Measurements from ENCODE around the gene COL4A2. TPM values are rescaled to one million over a fixed set of nuclear protein-coding genes. Genes with fewer than 3 reads are reported as not detected.

Gene COL4A2
- total RNA-seq, 1 experiment from 2014 or later, result 66.0 TPM

DNA sequence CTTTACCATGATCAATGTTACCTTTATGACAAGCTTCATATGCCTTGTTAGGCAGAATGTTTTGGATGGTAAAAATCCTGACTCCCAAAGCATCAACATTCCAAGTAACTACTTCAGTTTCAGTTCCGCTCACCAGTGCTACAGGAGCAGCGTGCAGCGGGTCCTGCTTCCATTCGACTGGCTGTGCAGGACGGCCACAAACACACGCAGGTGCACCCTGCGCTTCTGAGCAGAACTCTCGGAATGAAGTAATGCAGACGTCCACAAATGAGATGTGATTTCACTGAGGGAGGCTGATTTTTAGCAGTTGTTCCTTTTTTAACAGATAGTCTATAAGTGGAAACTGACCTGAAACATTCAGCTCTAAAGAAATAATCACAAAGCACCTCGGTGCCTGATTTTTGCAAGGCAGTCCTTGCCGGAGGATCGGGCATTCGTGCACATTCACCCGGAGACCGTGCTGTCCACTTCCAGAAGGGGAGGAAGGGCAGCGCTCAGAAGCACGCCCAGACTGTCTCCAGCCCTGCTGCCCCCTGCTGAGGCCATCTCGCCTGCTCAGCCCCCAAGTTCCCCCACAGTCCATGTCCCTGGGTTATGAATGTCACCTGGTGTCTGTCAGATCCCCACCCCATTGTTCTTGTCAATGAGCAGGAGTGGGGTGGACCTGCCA is 168.6 kb downstream of the COL4A2 start:
- H3K27me3 Mint-ChIP-seq (ENCODE audit: insufficient read depth, unreplicated experiment), result no peaks in the 10 kb centered on the region

GRCh38 chr13:110476220-110476617 is 169.1 kb downstream of the COL4A2 start:
- intact Hi-C loops (cut with micrococcal nuclease), result no loop called here
- Mint-ChIP-seq H3K4me3 (ENCODE audit: unreplicated experiment) (no peak overlapping the region), H3K27ac (ENCODE audit: low read depth, unreplicated experiment) (no peak overlapping the region), H3K4me1 (ENCODE audit: insufficient read depth, unreplicated experiment) (no peaks in the 10 kb centered on the region), H3K9me3 (ENCODE audit: unreplicated experiment) (no peaks in the 10 kb centered on the region), H3K36me3 (ENCODE audit: insufficient read depth, unreplicated experiment) (peaks cover 13% of the 10 kb centered on the region), H3K27me3 (ENCODE audit: insufficient read depth, unreplicated experiment) (no peaks in the 10 kb centered on the region)
- BruUV-seq (replicated peaks), result no TSS peak
- DNase-seq (ENCODE audit: unreplicated experiment), result no peak
- ChIA-PET POLR2A (no interaction called here), CTCF (interaction anchor here (0.7 kb wide), 2 partner anchors 19 to 503 kb away, joined by 3 to 4 read pairs; no protein-coding TSS in a partner anchor)
- no peak for TF ChIP-seq CTCF (IDR thresholded peaks at IDR 0.05; ENCODE audit: unreplicated experiment)

More for the DNA sequence above, 168.6 kb downstream of the COL4A2 start:
- Mint-ChIP-seq H3K4me1 (ENCODE audit: insufficient read depth, unreplicated experiment) (no peaks in the 10 kb centered on the region), H3K36me3 (ENCODE audit: insufficient read depth, unreplicated experiment) (peaks cover 13% of the 10 kb centered on the region), H3K4me3 (ENCODE audit: unreplicated experiment) (no peak overlapping the region), H3K9me3 (ENCODE audit: unreplicated experiment) (no peaks in the 10 kb centered on the region), H3K27ac (ENCODE audit: low read depth, unreplicated experiment) (no peak overlapping the region)
- TF ChIP-seq CTCF (IDR thresholded peaks at IDR 0.05; ENCODE audit: unreplicated experiment), result no peak
- ChIA-PET POLR2A (no interaction called here), CTCF (interaction anchor here (0.7 to 1.0 kb wide), 2 partner anchors 20 kb away, joined by 3 read pairs; no protein-coding TSS in a partner anchor)
- no peak for DNase-seq (ENCODE audit: unreplicated experiment)
- intact Hi-C loops (cut with micrococcal nuclease), result no loop called here
- no TSS peak for BruUV-seq (replicated peaks)

GRCh38 chr13:110477706-110478245 is 170.7 kb downstream of the COL4A2 start:
- no TSS peak for BruUV-seq (replicated peaks)
- POLR2A ChIA-PET, result interaction anchor here (0.5 kb wide), 1 partner anchor 761 kb away, joined by 3 read pairs; no protein-coding TSS in a partner anchor
- intact Hi-C loops (cut with micrococcal nuclease), result no loop called here
- H3K9me3 Mint-ChIP-seq (ENCODE audit: unreplicated experiment), result no peaks in the 10 kb centered on the region
- no peaks in the 10 kb centered on the region for H3K4me1 Mint-ChIP-seq (ENCODE audit: insufficient read depth, unreplicated experiment)
- TF ChIP-seq CTCF (IDR thresholded peaks at IDR 0.05; ENCODE audit: unreplicated experiment), result no peak
- CTCF ChIA-PET, result no interaction called here
- H3K4me3 Mint-ChIP-seq (ENCODE audit: unreplicated experiment), result no peak overlapping the region
- no peak for DNase-seq (ENCODE audit: unreplicated experiment)
- H3K27ac Mint-ChIP-seq (ENCODE audit: low read depth, unreplicated experiment), result no peak overlapping the region
- H3K27me3 Mint-ChIP-seq (ENCODE audit: insufficient read depth, unreplicated experiment), result no peaks in the 10 kb centered on the region
- peaks cover 13% of the 10 kb centered on the region for H3K36me3 Mint-ChIP-seq (ENCODE audit: insufficient read depth, unreplicated experiment)

DNA sequence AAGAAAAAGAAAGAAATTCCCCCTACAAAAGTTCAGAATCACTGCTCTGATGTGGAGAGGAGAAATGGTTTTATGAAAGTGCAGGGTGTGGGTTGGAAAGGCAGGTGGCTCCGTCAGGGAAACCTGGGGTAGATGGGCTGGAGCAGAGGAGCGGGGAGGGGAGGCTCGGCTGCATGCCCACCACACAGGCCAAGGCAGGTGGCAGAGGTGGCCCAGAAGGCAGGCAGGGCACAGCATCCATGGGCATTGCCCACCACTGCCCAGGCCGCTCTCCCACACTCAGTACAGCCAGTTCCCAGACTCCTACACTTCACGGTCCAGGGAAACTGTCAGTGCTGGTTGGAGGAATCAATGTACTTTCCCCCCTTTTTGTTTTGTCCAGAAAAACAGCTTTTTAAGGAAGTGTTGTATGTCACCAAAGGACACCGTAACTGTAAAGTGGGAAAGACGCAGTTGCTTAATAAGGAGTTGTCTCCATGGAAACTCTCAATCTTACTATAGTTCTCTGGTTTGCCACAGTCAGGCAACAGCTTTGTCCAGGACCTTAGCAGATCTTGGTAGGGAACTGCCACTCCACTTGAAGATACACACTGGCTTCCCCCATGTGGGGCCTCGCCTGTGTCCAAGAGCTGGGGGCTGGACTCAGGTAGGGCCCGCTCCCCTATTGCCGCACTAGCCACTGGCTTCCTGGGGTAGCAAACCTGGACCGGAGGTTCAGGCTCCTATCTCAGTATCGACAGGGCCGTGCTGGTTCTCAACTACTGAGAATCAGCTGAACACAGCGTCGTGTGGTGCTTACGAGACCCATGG is 171.5 kb downstream of the COL4A2 start:
- intact Hi-C loops (cut with micrococcal nuclease), result no loop called here
- ChIA-PET CTCF (no interaction called here), POLR2A (interaction anchor here (0.5 kb wide), 1 partner anchor 762 kb away, joined by 3 read pairs; no protein-coding TSS in a partner anchor)
- Mint-ChIP-seq H3K9me3 (ENCODE audit: unreplicated experiment) (no peaks in the 10 kb centered on the region), H3K4me3 (ENCODE audit: unreplicated experiment) (no peak overlapping the region), H3K36me3 (ENCODE audit: insufficient read depth, unreplicated experiment) (peaks cover 19% of the 10 kb centered on the region), H3K27ac (ENCODE audit: low read depth, unreplicated experiment) (no peak overlapping the region), H3K4me1 (ENCODE audit: insufficient read depth, unreplicated experiment) (no peaks in the 10 kb centered on the region), H3K27me3 (ENCODE audit: insufficient read depth, unreplicated experiment) (no peaks in the 10 kb centered on the region)
- no TSS peak for BruUV-seq (replicated peaks)
- DNase-seq (ENCODE audit: unreplicated experiment), result no peak
- TF ChIP-seq CTCF (IDR thresholded peaks at IDR 0.05; ENCODE audit: unreplicated experiment), result no peak
